Liver (tissue), 3 donors: ENCODE measurements around the gene AHRR.
"Not testable (repeated sequence)": the region's sequence is repeated elsewhere in the genome, so short reads cannot be mapped to it uniquely, and the experiment has no call there.

ENCODE experiments used
- CTCF ChIP-seq: fragments of 150-350 bp; IDR thresholded peaks from 2 replicates; pipeline ENCODE4 v1.5.1; 2017; ENCODE audit warnings: improper control_type of control experiment, low read depth, low read length; ENCODE audit not compliant: missing input control
- EGR1 ChIP-seq, 2 donors: IDR thresholded peaks; 2 replicates each; pipeline ENCODE4 v1.6.1; 2016 to 2018; ENCODE audit warnings: antibody characterized with exemption in 2 of 2, low read depth in 2 of 2
- FOXA1 ChIP-seq: IDR thresholded peaks from 2 replicates; pipeline ENCODE4 v1.6.1; 2016; ENCODE audit warnings: antibody characterized with exemption
- MAX ChIP-seq: IDR thresholded peaks from 2 replicates; pipeline ENCODE4 v1.6.1; 2016; ENCODE audit warnings: antibody characterized with exemption
- RAD21 ChIP-seq, 2 donors: IDR thresholded peaks; 2 replicates each; pipeline ENCODE4 v1.6.1; 2016; ENCODE audit warnings: antibody characterized with exemption in 2 of 2, mild to moderate bottlenecking in 2 of 2
- TAF1 ChIP-seq: conservative IDR thresholded peaks from 2 replicates; pipeline ENCODE4 v1.6.1; 2016; ENCODE audit warnings: antibody characterized with exemption, mild to moderate bottlenecking
- TF ChIP-seq, protein P1 (sequence below): IDR thresholded peaks from 2 replicates; pipeline ENCODE4 v1.6.1; 2016; ENCODE audit warnings: antibody characterized with exemption
- TF ChIP-seq, protein P2 (sequence below): IDR thresholded peaks from 2 replicates; pipeline ENCODE4 v1.6.1; 2016; ENCODE audit warnings: antibody characterized with exemption
- donor health status: healthy.
- donor health status: healthy.

DNA sequence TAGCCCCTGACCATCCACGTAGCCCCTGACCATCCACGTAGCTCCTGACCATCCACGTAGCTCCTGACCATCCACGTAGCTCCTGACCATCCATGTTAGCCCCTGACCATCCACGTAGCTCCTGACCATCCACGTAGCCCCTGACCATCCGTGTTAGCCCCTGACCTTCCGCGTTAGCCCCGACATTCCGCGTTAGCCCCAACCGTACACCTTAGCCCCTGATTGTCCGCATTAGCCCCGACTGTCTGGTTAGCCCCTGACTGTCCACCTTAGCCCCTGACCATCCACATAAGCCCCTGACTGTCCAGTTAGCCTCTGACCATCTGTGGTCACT is 76.6 kb downstream of the AHRR start:
- TF ChIP-seq CTCF; MAX; RAD21 (IDR thresholded peaks at IDR 0.05); EGR1 (IDR thresholded peaks at IDR 0.05; ENCODE audit: low read depth in 2 of 2); FOXA1; TAF1: not testable (repeated sequence)
- TF ChIP-seq, protein P1, sequence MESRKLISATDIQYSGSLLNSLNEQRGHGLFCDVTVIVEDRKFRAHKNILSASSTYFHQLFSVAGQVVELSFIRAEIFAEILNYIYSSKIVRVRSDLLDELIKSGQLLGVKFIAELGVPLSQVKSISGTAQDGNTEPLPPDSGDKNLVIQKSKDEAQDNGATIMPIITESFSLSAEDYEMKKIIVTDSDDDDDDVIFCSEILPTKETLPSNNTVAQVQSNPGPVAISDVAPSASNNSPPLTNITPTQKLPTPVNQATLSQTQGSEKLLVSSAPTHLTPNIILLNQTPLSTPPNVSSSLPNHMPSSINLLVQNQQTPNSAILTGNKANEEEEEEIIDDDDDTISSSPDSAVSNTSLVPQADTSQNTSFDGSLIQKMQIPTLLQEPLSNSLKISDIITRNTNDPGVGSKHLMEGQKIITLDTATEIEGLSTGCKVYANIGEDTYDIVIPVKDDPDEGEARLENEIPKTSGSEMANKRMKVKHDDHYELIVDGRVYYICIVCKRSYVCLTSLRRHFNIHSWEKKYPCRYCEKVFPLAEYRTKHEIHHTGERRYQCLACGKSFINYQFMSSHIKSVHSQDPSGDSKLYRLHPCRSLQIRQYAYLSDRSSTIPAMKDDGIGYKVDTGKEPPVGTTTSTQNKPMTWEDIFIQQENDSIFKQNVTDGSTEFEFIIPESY = not testable (repeated sequence)
- TF ChIP-seq, protein P2, sequence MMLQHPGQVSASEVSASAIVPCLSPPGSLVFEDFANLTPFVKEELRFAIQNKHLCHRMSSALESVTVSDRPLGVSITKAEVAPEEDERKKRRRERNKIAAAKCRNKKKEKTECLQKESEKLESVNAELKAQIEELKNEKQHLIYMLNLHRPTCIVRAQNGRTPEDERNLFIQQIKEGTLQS = not testable (repeated sequence)
